ENCODE results near the gene TANC1.

Gene TANC1

GRCh38 chr2:159206736-159207380 is 238.4 kb downstream of the TANC1 start:
- no peak for DNase-seq

GRCh38 chr2:159208438-159208837 is 240.0 kb downstream of the TANC1 start:
- no peak for DNase-seq

- DNase-seq: no peak
Observed at GRCh38 chr2:159209341-159210306, 241.2 kb downstream of the TANC1 start.

GRCh38 chr2:159211447-159212396 is 243.3 kb downstream of the TANC1 start:
- no peak for DNase-seq

GRCh38 chr2:159213296-159213695 is 244.9 kb downstream of the TANC1 start:
- no peak for DNase-seq

- no peak for DNase-seq
Observed at GRCh38 chr2:159214325-159214865, 246.0 kb downstream of the TANC1 start.

GRCh38 chr2:159215116-159215515 is 246.7 kb downstream of the TANC1 start:
- DNase-seq: no peak

- no peak for DNase-seq
Observed at GRCh38 chr2:159217676-159218075, 249.2 kb downstream of the TANC1 start.

GRCh38 chr2:159218389-159218788 is 249.9 kb downstream of the TANC1 start:
- no peak for DNase-seq

- DNase-seq: no peak
Observed at GRCh38 chr2:159219394-159219998, 251.1 kb downstream of the TANC1 start.

- DNase-seq: no peak
Observed at GRCh38 chr2:159224061-159224813, 255.8 kb downstream of the TANC1 start.

- no peak for DNase-seq
Observed at GRCh38 chr2:159225025-159226016, 256.9 kb downstream of the TANC1 start.

GRCh38 chr2:159226059-159226461 is 257.6 kb downstream of the TANC1 start:
- DNase-seq: no peak

- DNase-seq: no peak
Observed at GRCh38 chr2:159226608-159227385, 258.4 kb downstream of the TANC1 start.

- no peak for DNase-seq
Observed at GRCh38 chr2:159227467-159227866, 259.0 kb downstream of the TANC1 start.

GRCh38 chr2:159228081-159228581 is 259.7 kb downstream of the TANC1 start:
- no peak for DNase-seq

GRCh38 chr2:159229476-159230144 is 261.2 kb downstream of the TANC1 start:
- no peak for DNase-seq

GRCh38 chr2:159230145-159230877 is 261.9 kb downstream of the TANC1 start:
- DNase-seq: no peak
